Right cardiac atrium (tissue), 5 donors: ENCODE data around the gene CRACR2B. TPM values are rescaled to one million over a fixed set of nuclear protein-coding genes. Genes with fewer than 3 reads are reported as not detected.

Experiments used
- ATAC-seq, 2 donors: fragments of 200-7000 bp; cut with Tn5 transposase; one replicate each; pipeline versions ENCODE4 v1.8.0 to v1.9.1; 2020; ENCODE audit warnings: moderate library complexity in 2 of 2, mild to moderate bottlenecking in 1 of 2
- DNase-seq, 3 donors: peaks; one replicate each; pipeline ENCODE4 v3.0.0-alpha.2; 2020
- H3K27ac ChIP-seq: one replicate; pipeline ENCODE4 v1.5.1; 2013; ENCODE audit warnings: mild to moderate bottlenecking, low read length, control low read depth, moderate library complexity
- H3K27me3 ChIP-seq: one replicate; pipeline ENCODE4 v1.6.1; 2013; ENCODE audit not compliant: control insufficient read depth, insufficient read depth
- H3K4me1 ChIP-seq: one replicate; pipeline ENCODE4 v1.6.1; 2013; ENCODE audit warnings: low read length; ENCODE audit not compliant: control insufficient read depth, insufficient read depth
- H3K4me3 ChIP-seq: one replicate; pipeline ENCODE4 v1.5.1; 2013; ENCODE audit warnings: low read length, control low read depth
- H3K9me3 ChIP-seq: one replicate; pipeline ENCODE4 v1.6.1; 2013; ENCODE audit warnings: low read length; ENCODE audit not compliant: control insufficient read depth
- WGBS: extraction: QIAGEN DNeasy Blood & Tissue Kit; methylation state at CpG from one replicate; pipeline ENCODE4 v1.1.7; 2013; 5-methylcytosine and 5-hydroxymethylcytosine counted together
- intact Hi-C, 4 donors: fragments of 100-400 bp; cut with DNase I; formaldehyde crosslinking; loops; one replicate each; pipeline versions ENCODE4 v1.11.0 to v1.14.0; 2022 to 2023
- polyA plus RNA-seq: library from polyadenylated mRNA; stranded (reverse); fragments of 200-250 nt; gene quantifications from one replicate; pipeline ENCODE4 v1.2.3, GENCODE V29; 2013
- total RNA-seq, 4 donors: library from RNA; stranded (reverse); fragmentation: NEBNext Ultra II Directional; extraction: Animal tissue kit (Norgen Biotek cat#: 25700); gene quantifications; one replicate each; pipeline ENCODE4 v1.2.1, GENCODE V29; 2021
- donor health status: healthy with polysubstance abuse.
- donor health status: DM: no; HTN: yes; CAD: no.
- donor health status: DM: no; HTN: no; CAD: no.
- donor health status: DM: no; HTN: yes; CAD: no; lungs with severe emphysema.
- donor health status: DM: yes; HTN: yes; CAD: no.

CRACR2B gene
- total and polyA plus RNA-seq, 5 donors = 18.9 to 42.6 (median 22.5) TPM

DNA sequence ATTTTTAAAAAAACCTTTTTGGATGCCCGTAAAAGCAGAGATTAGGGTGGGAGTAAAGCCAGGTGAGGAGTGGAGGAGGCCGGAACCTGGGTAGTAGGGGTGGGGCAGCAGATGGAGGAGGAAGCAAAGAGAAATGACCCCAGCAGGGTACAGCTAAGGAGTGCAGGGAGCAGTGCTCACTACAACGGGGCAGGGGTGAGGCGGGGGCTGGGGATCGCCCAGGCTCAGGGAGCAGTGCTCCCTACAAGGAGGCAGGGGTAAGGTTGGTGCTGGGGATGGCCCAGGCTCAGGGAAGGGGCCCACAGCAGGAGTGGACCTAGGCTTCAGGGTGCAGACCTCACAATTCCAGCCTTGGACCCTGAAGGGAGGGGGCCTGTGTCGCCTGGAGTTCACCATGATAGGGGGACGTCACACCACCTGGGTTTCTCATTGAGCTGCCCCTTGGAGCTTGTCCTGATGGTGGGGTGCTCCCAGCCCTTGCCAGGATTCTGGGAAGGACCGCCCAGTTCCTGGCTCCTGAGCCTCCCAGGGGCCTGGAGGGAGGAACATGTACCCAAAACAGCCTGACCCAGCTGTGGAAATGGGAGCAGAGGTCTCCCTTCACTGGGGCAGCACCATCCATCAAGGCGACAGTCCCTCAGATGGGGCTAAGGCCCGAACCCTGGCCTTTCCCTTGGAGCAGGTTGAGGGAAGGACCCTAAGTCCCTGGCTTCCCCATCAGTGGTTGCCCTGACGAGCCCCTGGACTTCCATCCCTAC is 11.9 kb upstream of the CRACR2B start:
- Histone ChIP-seq H3K4me3 (no peak overlapping the region), H3K4me1 (peaks cover 4% of the 10 kb centered on the region), H3K27ac (no peak overlapping the region), H3K9me3 (no peaks in the 10 kb centered on the region), H3K27me3 (no peaks in the 10 kb centered on the region)
- 86% methylated on average over 11 of the region's 11 CpGs for WGBS
- intact Hi-C loops = no loop called here
- DNase-seq (no peak), ATAC-seq (no peak)

DNA sequence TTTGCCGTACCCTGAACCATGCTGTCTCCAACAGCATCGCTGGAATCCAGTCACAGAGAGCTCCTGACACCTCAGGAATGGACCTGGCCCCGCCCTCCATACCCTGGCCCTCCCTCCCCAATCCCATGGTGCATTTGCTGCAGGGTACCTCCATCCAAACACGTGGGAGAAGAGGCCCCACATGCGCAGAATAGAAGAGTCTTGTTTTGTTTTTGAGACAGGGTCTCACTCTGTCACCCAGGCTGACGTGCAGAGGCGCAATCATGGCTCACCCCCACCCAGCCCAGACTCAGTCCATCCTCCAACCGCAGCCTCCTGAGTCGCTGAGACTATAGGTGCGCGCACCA is 11.3 kb upstream of the CRACR2B start:
- 78% methylated on average over 11 of the region's 11 CpGs for WGBS
- no peak for ATAC-seq

DNA sequence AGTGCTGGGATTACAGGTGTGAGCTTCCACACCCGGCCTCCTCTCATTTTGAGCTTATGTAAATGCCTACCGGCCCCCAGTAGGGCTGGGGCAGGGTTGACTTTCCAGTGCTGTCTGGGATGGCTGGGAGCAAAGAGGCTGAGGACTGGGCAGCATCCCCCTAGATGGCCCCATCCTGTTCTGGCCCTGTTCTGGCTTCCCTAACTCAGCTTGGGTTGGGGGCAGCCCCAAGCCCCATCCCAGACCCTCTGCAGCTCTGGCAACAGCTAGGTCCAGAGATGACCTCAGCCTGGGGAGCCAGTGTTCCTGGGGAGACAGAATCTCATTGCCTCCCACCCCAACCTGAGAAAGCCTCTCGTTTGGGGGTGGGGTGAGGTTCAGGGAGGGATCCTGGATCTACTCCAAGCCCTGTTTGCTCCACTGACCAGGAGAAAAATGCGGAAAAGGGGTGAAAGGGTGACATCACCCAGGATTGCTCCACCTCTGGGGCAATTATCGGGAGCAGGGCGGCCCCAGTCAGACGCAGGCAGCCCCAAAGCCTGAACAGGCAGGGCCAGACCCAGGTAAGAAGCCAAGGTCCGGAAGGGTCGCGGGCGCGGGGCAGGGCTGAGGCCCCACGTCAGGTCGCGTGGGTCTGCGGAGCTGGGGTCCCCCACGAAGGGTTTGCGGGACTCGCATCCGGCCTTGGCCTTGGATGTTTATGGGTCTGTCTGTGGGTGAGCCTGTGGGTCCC is 9.2 kb upstream of the CRACR2B start, which contains the start of gene PNPLA2:
TSS of gene PNPLA2 (plus strand) at position 519 of the 733 bp plus-strand sequence. CDS start 805 bp downstream, outside the sequence.
- no peaks in the 10 kb centered on the region for H3K27me3 ChIP-seq
- H3K4me3 ChIP-seq = peak within 1 kb of the TSS; percentile 92
- peak in 1 of 3 donors; percentile 79 for DNase-seq
- WGBS = 25% methylated on average over 20 of the region's 20 CpGs
- H3K27ac ChIP-seq = peak within 1 kb of the TSS; percentile 97
- peak; percentile 1 to 3 for ATAC-seq
- intact Hi-C loops = no loop called here
- no peaks in the 10 kb centered on the region for H3K9me3 ChIP-seq
- peaks cover 7% of the 10 kb centered on the region for H3K4me1 ChIP-seq

More for the DNA sequence above, 11.3 kb upstream of the CRACR2B start:
- no peak overlapping the region for H3K27ac ChIP-seq
- intact Hi-C loops = no loop called here
- no peak overlapping the region for H3K4me3 ChIP-seq
- no peak for DNase-seq
- no peaks in the 10 kb centered on the region for H3K9me3 ChIP-seq
- peaks cover 7% of the 10 kb centered on the region for H3K4me1 ChIP-seq
- H3K27me3 ChIP-seq = no peaks in the 10 kb centered on the region

DNA sequence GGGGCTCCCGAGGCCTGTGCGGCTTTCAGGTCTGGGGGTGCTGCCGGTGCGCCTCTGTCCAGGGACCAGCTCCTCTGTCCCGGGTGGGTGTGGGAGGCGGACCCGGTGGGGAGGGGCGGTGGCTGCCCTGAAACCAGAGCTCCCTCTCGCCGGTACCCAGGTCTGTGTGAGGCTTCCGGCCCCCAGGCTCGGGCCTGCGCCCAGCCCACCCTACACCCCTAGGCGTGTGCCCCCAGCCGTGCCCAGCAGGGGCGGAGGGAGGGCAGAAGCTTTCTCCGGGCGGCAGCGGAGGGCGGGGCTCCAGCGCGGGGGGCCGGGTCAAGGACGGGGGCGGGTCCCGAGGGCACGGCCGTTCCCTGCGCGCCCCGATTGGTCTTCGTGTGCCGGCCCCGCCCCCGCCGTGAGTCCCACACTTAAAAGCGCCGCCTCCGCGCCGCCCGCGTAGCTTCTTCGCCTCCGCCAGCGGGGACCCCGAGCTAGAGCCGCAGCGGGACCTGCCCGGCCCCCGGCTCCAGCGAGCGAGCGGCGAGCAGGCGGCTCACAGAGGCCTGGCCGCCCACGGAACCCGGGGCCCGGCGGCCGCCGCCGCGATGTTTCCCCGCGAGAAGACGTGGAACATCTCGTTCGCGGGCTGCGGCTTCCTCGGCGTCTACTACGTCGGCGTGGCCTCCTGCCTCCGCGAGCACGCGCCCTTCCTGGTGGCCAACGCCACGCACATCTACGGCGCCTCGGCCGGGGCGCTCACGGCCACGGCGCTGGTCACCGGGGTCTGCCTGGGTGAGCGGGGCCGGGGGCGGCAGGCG is 8.4 kb upstream of the CRACR2B start:
- no peaks in the 10 kb centered on the region for H3K27me3 ChIP-seq
- ATAC-seq (peak; percentile 83 to 89), DNase-seq (peak; percentile 94 to 98 (median 97))
- no peaks in the 10 kb centered on the region for H3K9me3 ChIP-seq
- peak overlapping the region; percentile 92 for H3K4me3 ChIP-seq
- peaks cover 7% of the 10 kb centered on the region for H3K4me1 ChIP-seq
- WGBS = under 1% methylated on average over 96 of the region's 96 CpGs
- peak overlapping the region; percentile 97 for H3K27ac ChIP-seq
- intact Hi-C loops = no loop called here

DNA sequence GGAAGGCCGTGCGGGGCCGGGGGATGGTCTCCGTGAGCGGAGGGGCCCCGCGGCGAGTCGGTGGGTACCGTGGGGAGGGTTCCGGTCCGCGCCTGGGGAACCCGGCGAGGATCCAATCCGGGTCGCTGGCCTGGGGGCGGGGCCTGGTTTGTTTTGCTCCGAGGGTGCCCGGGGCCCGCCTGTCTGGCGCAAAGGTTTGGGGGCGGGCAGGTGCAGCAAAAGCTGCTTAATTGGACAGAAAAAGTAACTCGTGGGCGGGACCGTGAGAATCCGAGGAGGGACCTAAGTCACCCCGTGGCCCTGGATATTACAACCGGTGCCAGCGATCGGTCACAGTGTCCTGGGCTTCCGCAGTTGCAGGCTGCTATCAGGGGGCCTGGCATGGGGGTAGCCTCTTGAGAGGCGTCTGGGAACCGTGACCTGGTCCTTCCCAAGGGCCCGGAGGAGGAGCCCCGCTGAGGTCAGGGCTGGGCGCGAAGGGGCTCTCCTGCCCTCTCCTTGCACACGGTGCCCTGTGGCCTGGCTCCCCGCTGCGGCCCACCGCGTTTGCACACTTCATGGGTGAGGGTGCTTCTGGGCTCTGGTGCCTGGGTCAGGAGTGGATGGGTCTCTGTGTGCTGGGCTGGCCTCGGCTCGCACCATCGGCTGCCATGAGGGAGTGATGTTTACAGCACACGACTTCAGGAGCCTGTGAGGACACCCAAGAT is 7.6 kb upstream of the CRACR2B start:
- peaks cover 7% of the 10 kb centered on the region for H3K4me1 ChIP-seq
- H3K4me3 ChIP-seq = peak overlapping the region; percentile 92
- intact Hi-C loops = no loop called here
- DNase-seq (peak; percentile 87 to 95 (median 95)), ATAC-seq (peak; percentile 50 to 57)
- H3K9me3 ChIP-seq = no peaks in the 10 kb centered on the region
- peak overlapping the region; percentile 97 for H3K27ac ChIP-seq
- H3K27me3 ChIP-seq = no peaks in the 10 kb centered on the region
- 2% methylated on average over 47 of the region's 47 CpGs for WGBS

DNA sequence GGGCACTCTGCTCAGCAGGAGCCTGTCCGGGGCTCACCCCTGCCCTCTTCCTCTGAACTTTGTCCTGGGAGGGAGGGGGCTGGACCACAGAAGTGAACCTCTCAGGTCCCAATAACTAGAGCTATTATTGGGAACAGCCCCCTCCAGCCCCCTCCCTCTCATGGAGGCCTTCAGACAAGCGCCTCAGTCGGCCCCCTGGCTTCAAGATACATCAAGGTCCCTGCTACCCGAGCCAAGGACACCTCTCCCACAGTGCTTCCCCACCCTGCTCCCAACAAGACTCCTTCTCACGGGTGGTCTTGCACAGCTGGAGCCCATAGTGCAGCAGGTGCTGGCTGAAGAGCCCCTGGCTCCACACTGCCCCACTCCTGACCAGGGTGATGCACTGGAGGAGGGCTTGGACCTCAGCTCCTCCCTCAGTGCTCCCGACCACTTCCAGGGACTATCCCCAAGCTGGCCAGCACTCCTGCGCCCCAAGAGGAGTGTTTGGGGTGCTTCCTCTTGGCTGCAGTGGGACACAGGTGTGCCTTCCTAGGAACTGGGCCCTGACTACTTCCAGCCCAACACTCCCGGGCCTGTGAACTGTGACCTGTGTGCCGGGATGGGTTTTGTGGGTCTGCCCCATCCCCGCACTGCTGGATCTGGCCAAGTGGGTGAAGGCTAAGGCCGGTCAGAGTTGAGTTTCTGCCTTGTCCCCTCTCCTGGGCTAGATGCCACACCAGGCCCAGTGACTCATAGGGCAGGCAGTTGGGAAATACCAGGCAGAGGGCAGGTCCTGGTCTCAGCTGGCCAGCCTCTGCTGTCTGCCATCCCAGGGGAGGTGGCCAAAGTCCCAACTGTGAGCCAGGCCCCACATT is 6.8 kb upstream of the CRACR2B start:
- peak; percentile 27 to 49 for ATAC-seq
- peak; percentile 81 to 88 (median 84) for DNase-seq
- WGBS = 51% methylated on average over 11 of the region's 11 CpGs
- intact Hi-C loops = no loop called here
- Histone ChIP-seq H3K9me3 (no peaks in the 10 kb centered on the region), H3K27ac (peak overlapping the region; percentile 97), H3K27me3 (no peaks in the 10 kb centered on the region), H3K4me1 (peaks cover 7% of the 10 kb centered on the region), H3K4me3 (peak overlapping the region; percentile 92)

DNA sequence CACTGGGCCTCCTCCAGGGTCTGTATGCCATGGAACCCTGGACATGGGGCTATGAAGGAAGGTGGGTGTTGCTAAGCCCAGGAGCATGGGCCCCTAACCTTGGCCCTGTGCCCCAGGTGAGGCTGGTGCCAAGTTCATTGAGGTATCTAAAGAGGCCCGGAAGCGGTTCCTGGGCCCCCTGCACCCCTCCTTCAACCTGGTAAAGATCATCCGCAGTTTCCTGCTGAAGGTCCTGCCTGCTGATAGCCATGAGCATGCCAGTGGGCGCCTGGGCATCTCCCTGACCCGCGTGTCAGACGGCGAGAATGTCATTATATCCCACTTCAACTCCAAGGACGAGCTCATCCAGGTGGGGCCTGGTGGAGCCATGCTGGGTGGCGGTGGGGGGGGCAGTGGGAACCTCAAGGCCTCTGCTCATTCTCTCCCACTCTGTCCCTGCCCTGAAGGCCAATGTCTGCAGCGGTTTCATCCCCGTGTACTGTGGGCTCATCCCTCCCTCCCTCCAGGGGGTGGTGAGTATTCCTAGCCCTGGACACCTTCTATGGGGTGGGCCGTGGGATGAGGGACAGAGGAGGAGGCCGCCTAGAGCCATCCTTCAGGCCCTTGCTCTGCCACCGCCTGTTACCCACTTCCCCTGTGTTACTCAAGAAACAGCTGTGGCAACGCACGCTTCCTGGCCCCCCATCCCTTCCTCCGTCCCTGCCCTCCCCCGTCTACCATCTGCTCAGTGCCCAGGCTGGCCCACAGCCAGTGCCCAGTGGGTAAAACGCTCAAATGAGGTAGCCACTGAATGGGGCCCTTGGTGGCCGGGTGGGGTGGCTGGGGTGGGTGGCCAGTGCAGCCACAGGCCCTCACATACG is 6.0 kb upstream of the CRACR2B start:
- Histone ChIP-seq H3K4me1 (peaks cover 7% of the 10 kb centered on the region), H3K27ac (peak overlapping the region; percentile 44), H3K4me3 (no peak overlapping the region), H3K27me3 (no peaks in the 10 kb centered on the region), H3K9me3 (no peaks in the 10 kb centered on the region)
- WGBS = 70% methylated on average over 22 of the region's 22 CpGs
- DNase-seq = peak in 2 of 3 donors; percentile 76 to 77
- intact Hi-C loops = no loop called here
- no peak for ATAC-seq

DNA sequence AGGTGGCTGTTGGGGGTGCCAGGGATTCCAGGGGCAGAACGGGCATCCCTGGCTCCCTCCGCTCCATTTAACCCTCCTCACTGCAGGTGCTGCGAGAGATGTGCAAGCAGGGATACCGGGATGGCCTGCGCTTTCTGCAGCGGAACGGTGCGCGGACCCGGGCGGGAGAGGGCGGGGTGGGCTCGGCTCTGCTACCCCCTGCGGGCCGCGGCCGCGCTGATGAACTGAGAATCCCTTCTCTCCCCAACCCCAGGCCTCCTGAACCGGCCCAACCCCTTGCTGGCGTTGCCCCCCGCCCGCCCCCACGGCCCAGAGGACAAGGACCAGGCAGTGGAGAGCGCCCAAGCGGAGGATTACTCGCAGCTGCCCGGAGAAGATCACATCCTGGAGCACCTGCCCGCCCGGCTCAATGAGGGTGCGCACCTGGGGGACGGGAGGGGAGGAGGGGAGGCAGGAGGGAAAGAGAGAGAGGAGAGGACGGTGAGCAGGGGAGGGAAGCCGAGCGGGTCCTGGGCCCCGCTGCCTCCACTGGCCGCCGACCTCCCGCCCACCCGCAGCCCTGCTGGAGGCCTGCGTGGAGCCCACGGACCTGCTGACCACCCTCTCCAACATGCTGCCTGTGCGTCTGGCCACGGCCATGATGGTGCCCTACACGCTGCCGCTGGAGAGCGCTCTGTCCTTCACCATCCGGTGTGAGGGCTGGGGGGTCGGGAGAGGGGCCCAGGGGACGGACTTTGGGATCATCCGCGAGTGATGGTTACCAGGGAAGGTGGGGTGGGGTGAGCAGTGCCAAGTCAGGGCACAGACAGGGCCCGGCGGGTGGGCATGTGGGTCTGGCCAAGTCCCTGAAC is 4.1 kb upstream of the CRACR2B start:
- H3K4me3 ChIP-seq = no peak overlapping the region
- peak in 1 of 3 donors; percentile 62 for DNase-seq
- peaks cover 7% of the 10 kb centered on the region for H3K4me1 ChIP-seq
- intact Hi-C loops = no loop called here
- H3K9me3 ChIP-seq = no peaks in the 10 kb centered on the region
- WGBS = 88% methylated on average over 53 of the region's 53 CpGs
- ATAC-seq = no peak
- no peaks in the 10 kb centered on the region for H3K27me3 ChIP-seq
- H3K27ac ChIP-seq = no peak overlapping the region
